H9 (cell line): ENCODE measurements around the gene ARRB1. TPM values are rescaled to one million over a fixed set of nuclear protein-coding genes. Genes with fewer than 3 reads are reported as not detected.

Experiments used
- DNase-seq: peaks from one replicate; pipeline ENCODE4 v3.0.0-alpha.2; 2017
- H2AFZ ChIP-seq: one replicate; pipeline ENCODE4 v1.6.1; 2013; ENCODE audit warnings: mild to moderate bottlenecking, low read length, control low read depth, moderate library complexity
- H2AK5ac ChIP-seq: 2 replicates; pipeline ENCODE4 v1.6.1; 2013; ENCODE audit warnings: low read length, control low read depth, mixed read lengths; ENCODE audit not compliant: insufficient read length
- H2BK120ac ChIP-seq: one replicate; pipeline ENCODE4 v1.6.1; 2013; ENCODE audit warnings: low read depth, mild to moderate bottlenecking, low read length, control low read depth, inconsistent platforms; ENCODE audit not compliant: poor library complexity, severe bottlenecking
- H2BK12ac ChIP-seq: 2 replicates; pipeline ENCODE4 v1.6.1; 2013; ENCODE audit warnings: low read length, control low read depth, mixed read lengths, low read depth; ENCODE audit not compliant: insufficient read length
- H2BK15ac ChIP-seq: 2 replicates; pipeline ENCODE4 v1.6.1; 2013; ENCODE audit warnings: low read depth, low read length, control low read depth
- H2BK20ac ChIP-seq: one replicate; pipeline ENCODE4 v1.6.1; 2013; ENCODE audit warnings: low read depth, mild to moderate bottlenecking, low read length, control low read depth, inconsistent platforms; ENCODE audit not compliant: poor library complexity, severe bottlenecking
- H2BK5ac ChIP-seq: 2 replicates; pipeline ENCODE4 v1.6.1; 2013; ENCODE audit warnings: low read length, control low read depth, mixed read lengths; ENCODE audit not compliant: insufficient read length
- H3K14ac ChIP-seq: 2 replicates; pipeline ENCODE4 v1.6.1; 2013; ENCODE audit warnings: low read length, control low read depth; ENCODE audit not compliant: insufficient read depth
- H3K18ac ChIP-seq: 2 replicates; pipeline ENCODE4 v1.6.1; 2013; ENCODE audit warnings: low read depth, mild to moderate bottlenecking, mixed read lengths, low read length, control low read depth; ENCODE audit not compliant: insufficient read length
- H3K23ac ChIP-seq: 2 replicates; pipeline ENCODE4 v1.6.1; 2013; ENCODE audit warnings: low read length, control low read depth, mixed read lengths, low read depth; ENCODE audit not compliant: insufficient read length
- H3K23me2 ChIP-seq: 2 replicates; pipeline ENCODE4 v1.6.1; 2013; ENCODE audit warnings: low read depth, mild to moderate bottlenecking, mixed read lengths, low read length, control low read depth; ENCODE audit not compliant: insufficient read length, poor library complexity, severe bottlenecking
- H3K27ac ChIP-seq: 2 replicates; pipeline ENCODE4 v1.5.1; 2013; ENCODE audit warnings: low read length, control low read depth, mixed read lengths, low read depth; ENCODE audit not compliant: insufficient read length
- H3K27me3 ChIP-seq: 2 replicates; pipeline ENCODE4 v1.6.1; 2013; ENCODE audit warnings: low read length, control low read depth, inconsistent platforms; ENCODE audit not compliant: insufficient read depth
- H3K4ac ChIP-seq: 2 replicates; pipeline ENCODE4 v1.6.1; 2013; ENCODE audit warnings: low read depth, mild to moderate bottlenecking, control low read depth, inconsistent platforms, low read length, moderate library complexity
- H3K4me1 ChIP-seq: 2 replicates; pipeline ENCODE4 v1.6.1; 2013; ENCODE audit warnings: low read length, control low read depth, inconsistent platforms; ENCODE audit not compliant: insufficient read depth
- H3K4me2 ChIP-seq: 2 replicates; pipeline ENCODE4 v1.6.1; 2013; ENCODE audit warnings: low read length, control low read depth, mixed read lengths; ENCODE audit not compliant: insufficient read length, insufficient read depth
- H3K56ac ChIP-seq: 2 replicates; pipeline ENCODE4 v1.6.1; 2013; ENCODE audit warnings: low read depth, mild to moderate bottlenecking, mixed read lengths, low read length, control low read depth; ENCODE audit not compliant: insufficient read length
- H3K79me1 ChIP-seq: 2 replicates; pipeline ENCODE4 v1.6.1; 2013; ENCODE audit warnings: low read depth, mild to moderate bottlenecking, moderate library complexity, low read length, control low read depth, inconsistent platforms; ENCODE audit not compliant: insufficient read depth, poor library complexity, severe bottlenecking
- H3K79me2 ChIP-seq: 2 replicates; pipeline ENCODE4 v1.6.1; 2013; ENCODE audit warnings: low read length, control low read depth, inconsistent platforms; ENCODE audit not compliant: insufficient read depth
- H3K9ac ChIP-seq: 2 replicates; pipeline ENCODE4 v1.6.1; 2013; ENCODE audit warnings: low read length, control low read depth, mixed read lengths; ENCODE audit not compliant: insufficient read length; ENCODE audit errors: extremely low read depth
- H3K9me3 ChIP-seq: one replicate; pipeline ENCODE4 v1.6.1; 2013; ENCODE audit warnings: low read depth, low read length, inconsistent platforms; ENCODE audit not compliant: control insufficient read depth
- H3T11ph ChIP-seq: one replicate; pipeline ENCODE4 v1.6.1; 2013; ENCODE audit warnings: mild to moderate bottlenecking, low read length, control low read depth, inconsistent platforms
- H4K20me1 ChIP-seq: one replicate; pipeline ENCODE4 v1.6.1; 2013; ENCODE audit not compliant: control insufficient read depth, insufficient read length, insufficient read depth
- H4K5ac ChIP-seq: 2 replicates; pipeline ENCODE4 v1.6.1; 2013; ENCODE audit warnings: low read depth, mild to moderate bottlenecking, mixed read lengths, low read length, control low read depth; ENCODE audit not compliant: insufficient read length
- H4K8ac ChIP-seq: replicated peaks from 2 replicates; pipeline ENCODE4 v1.6.1; 2013; ENCODE audit warnings: low read length, control low read depth, mixed read lengths, low read depth; ENCODE audit not compliant: insufficient read length
- H4K91ac ChIP-seq: 2 replicates; pipeline ENCODE4 v1.6.1; 2013; ENCODE audit warnings: low read depth, mild to moderate bottlenecking, moderate library complexity, mixed read lengths, low read length, control low read depth; ENCODE audit not compliant: insufficient read length
- H3K27ac Mint-ChIP-seq, 3 experiments: 2 replicates in 2 of 3; 3 replicates in 1 of 3; pipeline ENCODE4 v1.8.0; 2020 to 2021; ENCODE audit warnings: mixed read lengths in 3 of 3, mild to moderate bottlenecking in 1 of 3, moderate library complexity in 1 of 3
- H3K27me3 Mint-ChIP-seq: 2 replicates; pipeline ENCODE4 v1.8.0; 2021; ENCODE audit warnings: low read depth, mild to moderate bottlenecking, moderate library complexity, mixed read lengths
- H3K36me3 Mint-ChIP-seq, 3 experiments: 2 replicates in 2 of 3; 3 replicates in 1 of 3; pipeline ENCODE4 v1.8.0; 2020 to 2021; ENCODE audit warnings: low read depth in 3 of 3, mixed read lengths in 3 of 3; ENCODE audit not compliant: insufficient read depth in 1 of 3
- H3K4me1 Mint-ChIP-seq, 2 experiments: 2 replicates each; pipeline ENCODE4 v1.8.0; 2020; ENCODE audit warnings: mixed read lengths in 2 of 2
- H3K4me3 Mint-ChIP-seq, 2 experiments: 2 replicates in 1 of 2; 3 replicates in 1 of 2; pipeline ENCODE4 v1.8.0; 2020 to 2021; ENCODE audit warnings: mild to moderate bottlenecking in 2 of 2, mixed read lengths in 2 of 2, moderate library complexity in 1 of 2
- H3K9me3 Mint-ChIP-seq, 2 experiments: 2 replicates in 1 of 2; 3 replicates in 1 of 2; pipeline ENCODE4 v1.8.0; 2020; ENCODE audit warnings: mild to moderate bottlenecking in 2 of 2, mixed read lengths in 2 of 2, moderate library complexity in 1 of 2
- WGBS: extraction: QIAGEN DNeasy Blood & Tissue Kit; methylation state at CpG from one replicate; pipeline ENCODE4 v1.1.7; 2013; ENCODE audit warnings: missing lambda C conversion rate, low lambda C conversion rate, mixed read lengths; ENCODE audit not compliant: insufficient read length; ENCODE audit errors: extremely low coverage; 5-methylcytosine and 5-hydroxymethylcytosine counted together
- total RNA-seq: library from RNA; stranded (reverse); gene quantifications from 2 replicates; pipeline ENCODE4 v1.2.1, GENCODE V29; 2021
- TF ChIP-seq, protein P1 (sequence below): fragments of 200-600 bp; sonication (generic); conservative IDR thresholded peaks from 3 replicates; pipeline ENCODE4 v1.8.0; 2021; ENCODE audit warnings: antibody characterized with exemption, mild to moderate bottlenecking

The ARRB1 gene
- total RNA-seq, 1 experiment from 2014 or later = 20.6 TPM

DNA sequence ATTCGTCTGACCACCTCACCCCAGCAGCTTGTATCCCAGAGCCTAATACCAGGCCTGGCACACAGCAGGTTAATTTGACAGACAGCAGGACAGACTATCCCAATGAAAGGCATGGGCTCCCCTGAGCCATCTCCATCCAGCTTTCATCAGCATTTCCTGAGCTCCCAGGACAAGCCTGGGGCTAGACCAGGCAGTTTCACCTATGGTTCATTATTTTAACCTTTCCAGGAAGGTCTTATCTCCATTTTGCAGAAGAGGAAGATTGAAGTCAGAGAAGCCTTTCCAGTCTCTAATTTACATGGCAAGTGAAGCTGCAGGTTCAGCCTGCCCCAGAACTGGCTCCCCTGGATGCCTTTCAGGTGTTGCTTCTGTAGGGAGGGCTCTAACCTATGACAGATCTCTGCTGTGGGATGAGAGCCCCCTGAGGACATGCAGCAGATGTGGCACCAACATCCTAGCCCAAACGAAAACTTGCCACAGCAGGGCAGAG, 17.0 kb downstream of the ARRB1 start:
- Histone ChIP-seq H3K79me2 (no peaks in the 10 kb centered on the region), H3T11ph (no peak overlapping the region), H3K9ac (no peak overlapping the region), H3K4me2 (no peak overlapping the region), H4K8ac (no peak overlapping the region), H3K18ac (no peak overlapping the region), H2AFZ (no peak overlapping the region), H3K23ac (no peak overlapping the region), H2BK12ac (no peak overlapping the region), H2BK5ac (no peak overlapping the region), H3K27me3 (no peaks in the 10 kb centered on the region), H4K5ac (no peak overlapping the region), H3K4ac (no peak overlapping the region), H3K27ac (no peak overlapping the region), H2BK20ac (no peak overlapping the region), H3K56ac (no peak overlapping the region), H3K79me1 (no peaks in the 10 kb centered on the region), H2AK5ac (no peak overlapping the region), H4K20me1 (no peaks in the 10 kb centered on the region), H4K91ac (no peak overlapping the region), H3K23me2 (no peaks in the 10 kb centered on the region), H3K9me3 (no peaks in the 10 kb centered on the region), H3K4me1 (peaks cover 14% of the 10 kb centered on the region; the same call in 1 of the 2 replicates), H2BK120ac (no peak overlapping the region), H3K14ac (no peak overlapping the region), H2BK15ac (no peak overlapping the region)
- peak overlapping the region in 2 of 3 experiments; percentile 82 to 92; a peak in 3 of 7 replicates for H3K27ac Mint-ChIP-seq
- H3K9me3 Mint-ChIP-seq = peaks cover 4 to 11% of the 10 kb centered on the region in 2 experiments; a peak in 4 of 5 replicates
- H3K27me3 Mint-ChIP-seq = peaks cover 2% of the 10 kb centered on the region
- no peak for DNase-seq
- TF ChIP-seq, protein P1, sequence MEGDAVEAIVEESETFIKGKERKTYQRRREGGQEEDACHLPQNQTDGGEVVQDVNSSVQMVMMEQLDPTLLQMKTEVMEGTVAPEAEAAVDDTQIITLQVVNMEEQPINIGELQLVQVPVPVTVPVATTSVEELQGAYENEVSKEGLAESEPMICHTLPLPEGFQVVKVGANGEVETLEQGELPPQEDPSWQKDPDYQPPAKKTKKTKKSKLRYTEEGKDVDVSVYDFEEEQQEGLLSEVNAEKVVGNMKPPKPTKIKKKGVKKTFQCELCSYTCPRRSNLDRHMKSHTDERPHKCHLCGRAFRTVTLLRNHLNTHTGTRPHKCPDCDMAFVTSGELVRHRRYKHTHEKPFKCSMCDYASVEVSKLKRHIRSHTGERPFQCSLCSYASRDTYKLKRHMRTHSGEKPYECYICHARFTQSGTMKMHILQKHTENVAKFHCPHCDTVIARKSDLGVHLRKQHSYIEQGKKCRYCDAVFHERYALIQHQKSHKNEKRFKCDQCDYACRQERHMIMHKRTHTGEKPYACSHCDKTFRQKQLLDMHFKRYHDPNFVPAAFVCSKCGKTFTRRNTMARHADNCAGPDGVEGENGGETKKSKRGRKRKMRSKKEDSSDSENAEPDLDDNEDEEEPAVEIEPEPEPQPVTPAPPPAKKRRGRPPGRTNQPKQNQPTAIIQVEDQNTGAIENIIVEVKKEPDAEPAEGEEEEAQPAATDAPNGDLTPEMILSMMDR = no peak
- H3K4me1 Mint-ChIP-seq = peaks cover 31 to 76% of the 10 kb centered on the region in 2 experiments
- WGBS = no CpG with 5 or more reads among the region's 2 CpGs
- H3K36me3 Mint-ChIP-seq = peaks cover 0 to 11% (median 10%) of the 10 kb centered on the region in 3 experiments; a peak in 5 of 7 replicates
- peak overlapping the region in 1 of 2 experiments; percentile 38; a peak in 1 of 5 replicates for H3K4me3 Mint-ChIP-seq
